GM18519 (cell line): Measurements from ENCODE around the gene ESRRG.

Experiments used
- ATAC-seq: cut with Tn5 transposase; IDR thresholded peaks from one replicate; pipeline ENCODE4 v1.9.1; 2021; ENCODE audit warnings: mild to moderate bottlenecking, moderate library complexity; ENCODE audit not compliant: unreplicated experiment, low FRiP score

ESRRG gene

GRCh38 chr1:216459651-216460207, 263.5 kb downstream of the ESRRG start:
- ATAC-seq = no peak

GRCh38 chr1:216458812-216459211, 264.4 kb downstream of the ESRRG start:
- ATAC-seq = no peak

- no peak for ATAC-seq
Measured at GRCh38 chr1:216457356-216457755, 265.9 kb downstream of the ESRRG start.

- ATAC-seq = no peak
Measured at GRCh38 chr1:216456682-216457081, 266.5 kb downstream of the ESRRG start.

GRCh38 chr1:216453777-216454176, 269.5 kb downstream of the ESRRG start:
- no peak for ATAC-seq
